Measurements from ENCODE around the gene POLR1D.

The POLR1D gene

GRCh38 chr13:27621366-27622101, at the start of gene POLR1D:
TSS of gene POLR1D (plus strand) at chr13:27621892. CDS start at chr13:27621984, 92 bp downstream.
- peak; percentile 84 for DNase-seq

- DNase-seq: no peak
Measured at GRCh38 chr13:27572234-27572901, 49.3 kb upstream of the POLR1D start.

- no peak for DNase-seq
Measured at GRCh38 chr13:27573265-27573664, 48.4 kb upstream of the POLR1D start.

GRCh38 chr13:27574661-27575060, 47.0 kb upstream of the POLR1D start:
- DNase-seq: no peak

GRCh38 chr13:27578121-27579030, 43.3 kb upstream of the POLR1D start:
- DNase-seq: no peak

GRCh38 chr13:27583645-27584044, 38.0 kb upstream of the POLR1D start:
- DNase-seq: no peak

- no peak for DNase-seq
Measured at GRCh38 chr13:27587095-27587746, 34.5 kb upstream of the POLR1D start.

GRCh38 chr13:27588405-27588804, 33.3 kb upstream of the POLR1D start:
- DNase-seq: no peak

- no peak for DNase-seq
Measured at GRCh38 chr13:27592865-27593264, 28.8 kb upstream of the POLR1D start.

- no peak for DNase-seq
Measured at GRCh38 chr13:27593267-27593666, 28.4 kb upstream of the POLR1D start.

- no peak for DNase-seq
Measured at GRCh38 chr13:27595055-27595811, 26.5 kb upstream of the POLR1D start.

- DNase-seq: no peak
Measured at GRCh38 chr13:27599096-27599495, 22.6 kb upstream of the POLR1D start.

- no peak for DNase-seq
Measured at GRCh38 chr13:27599845-27600553, 21.7 kb upstream of the POLR1D start.

GRCh38 chr13:27600711-27601110, 21.0 kb upstream of the POLR1D start:
- DNase-seq: no peak

- no peak for DNase-seq
Measured at GRCh38 chr13:27601208-27601607, 20.5 kb upstream of the POLR1D start.

- no peak for DNase-seq
Measured at GRCh38 chr13:27601803-27602202, 19.9 kb upstream of the POLR1D start.

- no peak for DNase-seq
Measured at GRCh38 chr13:27605099-27605498, 16.6 kb upstream of the POLR1D start.

- no peak for DNase-seq
Measured at GRCh38 chr13:27605610-27606200, 16.0 kb upstream of the POLR1D start.

- DNase-seq: no peak
Measured at GRCh38 chr13:27607125-27607524, 14.6 kb upstream of the POLR1D start.

GRCh38 chr13:27613628-27614027, 8.1 kb upstream of the POLR1D start:
- DNase-seq: no peak

GRCh38 chr13:27617881-27618321, 3.8 kb upstream of the POLR1D start:
- no peak for DNase-seq
